GM21619 (cell line): Measurements from ENCODE around the gene TUBA8.

ENCODE experiments used
- ATAC-seq: cut with Tn5 transposase; IDR thresholded peaks from one replicate; pipeline ENCODE4 v1.9.1; 2021; ENCODE audit not compliant: unreplicated experiment

TUBA8 gene

GRCh38 chr22:18077087-18077638, 33.4 kb upstream of the TUBA8 start:
- ATAC-seq: peak; percentile 9

GRCh38 chr22:18077639-18078328, 32.8 kb upstream of the TUBA8 start, which contains the start of gene PEX26:
Gene PEX26, plus strand, starts transcription at chr22:18077990. Its CDS starts 387 bp downstream, at chr22:18078377.
- peak; percentile 90 for ATAC-seq

DNA sequence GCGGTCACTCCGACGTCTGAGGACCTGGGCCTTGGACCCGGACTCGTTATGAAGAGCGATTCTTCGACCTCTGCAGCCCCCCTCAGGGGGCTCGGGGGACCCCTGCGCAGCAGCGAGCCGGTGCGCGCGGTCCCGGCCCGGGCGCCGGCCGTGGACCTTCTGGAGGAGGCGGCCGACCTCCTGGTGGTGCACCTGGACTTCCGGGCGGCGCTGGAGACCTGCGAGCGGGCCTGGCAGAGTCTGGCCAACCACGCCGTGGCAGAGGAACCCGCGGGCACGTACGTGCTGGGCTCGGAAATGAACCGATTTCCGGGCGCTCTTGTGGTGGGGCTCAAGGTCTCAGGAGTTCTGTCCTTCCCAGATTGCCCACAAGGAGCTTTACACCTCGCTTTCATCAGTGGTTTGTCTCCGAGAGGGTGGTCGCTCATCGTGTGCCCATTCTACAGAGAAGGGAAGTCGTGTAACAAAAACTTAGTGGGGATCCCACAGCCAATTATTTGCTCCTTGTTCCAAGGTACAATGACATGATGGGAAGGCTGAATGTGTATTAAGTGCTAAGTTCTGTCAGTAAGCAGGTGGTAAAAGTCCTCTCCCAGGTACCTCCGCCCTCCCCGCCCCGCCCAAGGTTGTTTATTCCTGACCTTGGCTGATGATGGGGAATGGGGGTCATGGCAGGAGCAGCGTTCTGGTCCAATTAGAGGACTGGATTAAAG, 32.1 kb upstream of the TUBA8 start:
- peak; percentile 25 for ATAC-seq

GRCh38 chr22:18079706-18080233, 30.8 kb upstream of the TUBA8 start:
- no peak for ATAC-seq

DNA sequence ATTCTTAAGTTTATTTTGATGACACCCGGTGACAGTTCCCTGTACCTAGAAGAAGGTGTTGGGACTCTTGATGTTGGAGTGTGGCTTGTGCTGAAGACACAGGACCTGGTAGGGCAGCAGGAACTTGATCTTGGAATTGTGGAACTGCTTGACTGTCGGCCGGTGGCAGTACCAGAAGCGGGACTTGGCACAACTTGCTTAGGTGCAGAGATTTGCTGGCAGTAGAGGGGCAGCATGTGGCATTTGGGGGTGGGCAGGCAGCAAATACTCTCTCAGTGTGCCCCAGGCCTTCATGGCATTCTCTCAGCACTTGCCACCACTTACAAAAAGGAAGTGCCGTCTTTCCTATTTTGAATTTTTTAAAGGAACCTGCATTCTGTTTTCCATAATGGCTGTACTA, 29.2 kb upstream of the TUBA8 start:
- no peak for ATAC-seq

DNA sequence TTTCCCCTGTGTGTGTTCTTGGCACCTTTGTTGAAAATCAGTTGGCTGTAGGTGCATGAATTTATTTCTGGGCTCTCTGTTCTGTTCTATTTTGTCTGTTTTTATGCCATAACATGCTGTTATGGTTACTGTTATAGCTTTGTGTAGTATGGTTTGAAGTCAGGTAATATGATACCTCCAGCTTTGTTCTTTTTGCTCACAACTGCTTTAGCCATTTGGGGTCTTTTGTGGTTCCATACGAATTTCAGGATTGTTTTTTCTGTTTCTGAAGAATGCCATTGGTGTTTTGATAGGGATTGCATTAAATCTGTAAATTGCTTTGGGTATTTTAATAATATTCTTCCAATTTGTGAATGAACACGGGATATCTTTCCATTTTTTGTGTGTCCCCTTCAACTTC, 28.1 kb upstream of the TUBA8 start:
- ATAC-seq: no peak

- no peak for ATAC-seq
Measured at GRCh38 chr22:18083406-18083805, 27.2 kb upstream of the TUBA8 start.

DNA sequence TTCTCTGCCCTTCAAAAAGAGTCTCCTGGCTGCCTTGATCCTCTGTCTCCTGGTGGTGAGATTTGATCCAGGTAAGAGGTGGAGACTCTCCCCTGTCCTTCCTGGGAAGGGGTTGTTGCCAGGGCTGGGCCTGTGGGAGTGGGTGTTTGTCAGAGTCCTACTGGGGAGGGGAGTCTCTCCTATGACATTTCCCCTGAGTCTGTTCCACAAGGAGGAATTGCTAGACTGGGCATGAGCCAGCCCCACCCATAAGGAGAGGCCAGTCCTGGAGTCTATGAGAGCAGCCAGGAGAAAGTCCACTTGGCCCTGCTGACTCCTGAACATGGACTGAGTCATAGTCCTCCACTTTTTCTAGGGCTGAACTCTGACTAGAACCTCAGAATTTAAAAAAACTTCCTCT, 25.4 kb upstream of the TUBA8 start:
- ATAC-seq: no peak

DNA sequence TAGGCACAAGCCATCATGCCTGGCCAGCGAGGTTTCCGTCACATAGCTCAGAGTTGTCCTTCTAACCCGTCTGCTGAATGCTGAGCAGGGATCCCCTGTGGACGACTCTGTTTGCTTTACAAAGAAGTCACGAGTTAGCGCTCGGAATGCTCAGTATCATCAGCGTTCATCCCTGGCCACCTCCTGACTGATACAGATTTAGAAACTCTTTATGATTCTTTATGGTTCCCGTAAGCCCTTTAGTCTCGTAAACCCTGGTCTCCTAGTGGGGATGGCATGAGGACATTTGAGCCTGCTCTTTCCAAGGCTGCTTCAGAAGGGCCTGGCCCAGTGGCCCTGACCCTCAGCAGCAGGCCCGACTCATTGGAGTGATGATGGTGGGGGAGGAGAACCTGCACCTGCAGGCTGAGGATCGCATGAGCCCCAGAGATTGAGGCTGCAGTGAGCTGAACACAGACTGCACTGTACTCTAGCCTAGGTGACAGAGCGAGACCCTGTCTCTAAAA, 23.2 kb upstream of the TUBA8 start:
- no peak for ATAC-seq

DNA sequence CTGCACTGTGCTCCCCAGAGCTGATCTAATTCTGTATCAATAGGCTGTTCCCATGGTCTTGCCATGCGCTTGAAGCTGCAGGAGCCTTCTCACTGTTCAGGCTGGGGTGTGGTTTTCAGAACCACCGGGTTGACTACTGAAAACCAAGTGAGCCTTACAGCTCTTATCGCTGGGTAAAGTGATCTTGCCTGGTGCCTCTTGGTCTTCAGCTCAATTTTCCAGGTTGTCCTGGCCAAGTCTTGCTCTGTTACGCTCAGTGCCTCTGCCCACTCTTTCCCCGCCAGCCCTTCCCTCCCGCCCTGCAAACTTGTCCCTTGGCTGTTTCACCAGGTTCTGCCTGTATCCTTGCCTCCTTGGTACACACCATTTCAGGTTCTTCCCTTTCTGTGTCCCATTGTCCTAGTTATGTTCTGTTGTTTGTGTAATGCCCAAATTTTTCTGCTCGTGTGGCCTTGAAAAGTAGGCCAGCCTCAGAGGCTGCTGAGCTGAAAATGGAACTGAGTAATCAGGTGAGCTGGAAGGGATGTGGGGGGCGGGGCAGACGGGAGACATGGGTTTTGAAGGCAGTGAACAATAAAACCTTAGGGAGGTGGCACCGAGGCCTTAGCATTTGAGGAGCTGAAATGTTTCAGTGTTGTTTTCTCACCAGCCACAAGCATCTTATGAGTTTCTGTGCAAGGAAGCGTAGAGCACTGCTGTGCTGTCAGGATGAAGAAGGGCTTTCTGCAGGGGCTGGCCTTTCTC, 21.6 kb upstream of the TUBA8 start:
- no peak for ATAC-seq

- ATAC-seq: no peak
Measured at GRCh38 chr22:18090286-18090685, 20.3 kb upstream of the TUBA8 start.

- ATAC-seq: no peak
Measured at GRCh38 chr22:18091478-18091877, 19.1 kb upstream of the TUBA8 start.

- ATAC-seq: no peak
Measured at GRCh38 chr22:18091916-18092526, 18.6 kb upstream of the TUBA8 start.

DNA sequence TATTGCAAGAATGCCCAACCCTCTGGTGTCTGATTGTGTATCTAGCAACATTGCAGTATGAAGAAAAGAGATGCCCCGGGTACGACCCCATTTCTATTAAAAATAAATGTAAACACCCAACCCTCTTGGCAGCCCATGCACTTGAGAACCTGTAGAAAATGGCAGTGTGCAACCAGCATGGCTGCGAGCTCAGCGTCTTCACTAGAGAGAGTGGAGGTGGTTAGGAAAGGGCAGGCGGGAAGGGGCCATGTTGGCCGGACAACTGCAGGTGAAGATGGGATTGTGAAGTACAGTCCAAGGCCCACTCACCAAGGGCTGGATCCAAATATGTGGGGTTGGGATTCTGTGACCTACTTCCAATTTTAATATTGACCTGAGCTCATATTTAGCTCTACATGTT, 16.9 kb upstream of the TUBA8 start:
- ATAC-seq: no peak

- ATAC-seq: no peak
Measured at GRCh38 chr22:18095101-18095805, 15.4 kb upstream of the TUBA8 start.

- ATAC-seq: no peak
Measured at GRCh38 chr22:18096823-18097222, 13.8 kb upstream of the TUBA8 start.

DNA sequence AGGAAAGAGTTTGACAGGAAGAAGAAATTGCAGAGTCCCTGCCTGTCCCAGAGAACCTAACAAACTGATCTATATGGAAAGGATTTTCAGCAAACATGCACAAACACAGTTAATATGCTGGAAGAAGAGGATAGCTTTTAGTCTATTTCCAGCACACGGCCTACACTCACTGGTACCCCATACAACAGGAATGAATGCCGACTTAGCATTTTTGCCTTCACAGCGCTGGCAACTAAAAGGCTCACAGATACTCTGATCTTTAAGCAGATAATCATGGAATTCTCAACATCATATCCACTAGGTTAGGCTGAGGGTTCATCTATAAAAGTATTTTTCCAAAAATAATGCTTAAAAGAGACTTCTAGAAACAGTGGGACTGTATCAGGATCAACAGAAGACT, 9.8 kb upstream of the TUBA8 start:
- no peak for ATAC-seq

GRCh38 chr22:18101536-18101935, 9.1 kb upstream of the TUBA8 start:
- no peak for ATAC-seq

- no peak for ATAC-seq
Measured at GRCh38 chr22:18103527-18104269, 6.9 kb upstream of the TUBA8 start.
